ENCODE measurements around the gene GADD45B. TPM values are rescaled to one million over a fixed set of nuclear protein-coding genes. Genes with fewer than 3 reads are reported as not detected.

The GADD45B gene
- total RNA-seq, 2 donors from 2014 or later, result 16.5 to 23.6 TPM

- no peak overlapping the region for H3K27ac ChIP-seq (ENCODE audit: low read depth, low read length)
- 89% methylated on average over 6 to 14 of the region's 14 CpGs for WGBS, 2 experiments (ENCODE audit: insufficient coverage in 1 of 2, insufficient read length in 1 of 2)
- DNase-seq, result no peak
These were observed 51.2 kb downstream of the GADD45B start for GRCh38 chr19:2527171-2527570.

GRCh38 chr19:2527686-2528085 is 51.8 kb downstream of the GADD45B start:
- Histone ChIP-seq H3K4me3 (ENCODE audit: low read length) (no peak overlapping the region), H3K27ac (ENCODE audit: low read depth, low read length) (no peak overlapping the region), H3K36me3 (ENCODE audit: control insufficient read depth, insufficient read depth, low read length) (no peaks in the 10 kb centered on the region), H3K9ac (ENCODE audit: extremely low read depth, low read length, poor library complexity, severe bottlenecking) (no peak overlapping the region), H3K9me3 (ENCODE audit: control insufficient read depth, low read length) (peaks cover 10% of the 10 kb centered on the region), H3K4me1 (ENCODE audit: control insufficient read depth, insufficient read depth, low read length) (no peaks in the 10 kb centered on the region), H3K27me3 (ENCODE audit: control insufficient read depth, insufficient read depth, low read length, poor library complexity, severe bottlenecking) (no peaks in the 10 kb centered on the region)
- Mint-ChIP-seq H3K4me1 (no peaks in the 10 kb centered on the region), H3K9me3 (peaks cover 3% of the 10 kb centered on the region), H3K4me3 (no peak overlapping the region), H3K36me3 (ENCODE audit: low read depth) (no peaks in the 10 kb centered on the region), H3K27ac (no peak overlapping the region), H3K27me3 (ENCODE audit: insufficient read depth) (no peaks in the 10 kb centered on the region)
- 92 to 94% methylated on average over 3 to 4 of the region's 4 CpGs for WGBS, 2 experiments (ENCODE audit: insufficient coverage in 1 of 2, insufficient read length in 1 of 2)
- DNase-seq, result no peak
- TF ChIP-seq CTCF (conservative IDR thresholded peaks at IDR 0.05), result no peak

More at GRCh38 chr19:2527171-2527570, 51.2 kb downstream of the GADD45B start:
- Histone ChIP-seq H3K27me3 (ENCODE audit: control insufficient read depth, insufficient read depth, low read length, poor library complexity, severe bottlenecking) (no peaks in the 10 kb centered on the region), H3K36me3 (ENCODE audit: control insufficient read depth, insufficient read depth, low read length) (no peaks in the 10 kb centered on the region), H3K9me3 (ENCODE audit: control insufficient read depth, low read length) (peaks cover 5% of the 10 kb centered on the region), H3K4me3 (ENCODE audit: low read length) (no peak overlapping the region), H3K4me1 (ENCODE audit: control insufficient read depth, insufficient read depth, low read length) (no peaks in the 10 kb centered on the region), H3K9ac (ENCODE audit: extremely low read depth, low read length, poor library complexity, severe bottlenecking) (no peak overlapping the region)
- H3K4me1 Mint-ChIP-seq, result no peaks in the 10 kb centered on the region
- no peaks in the 10 kb centered on the region for H3K36me3 Mint-ChIP-seq (ENCODE audit: low read depth)
- peaks cover under 1% of the 10 kb centered on the region for H3K9me3 Mint-ChIP-seq
- no peak overlapping the region for H3K27ac Mint-ChIP-seq
- H3K27me3 Mint-ChIP-seq (ENCODE audit: insufficient read depth), result no peaks in the 10 kb centered on the region
- no peak overlapping the region for H3K4me3 Mint-ChIP-seq
- no peak for TF ChIP-seq CTCF (conservative IDR thresholded peaks at IDR 0.05)

Small RNA genes lying within 50 kb of the gene (microRNA-seq; reads per million reads assigned to microRNA genes)
- not detected for gene MIR7108 (ENCODE audit: borderline microRNAs expressed)

Other genes with a start within 250 kb of the GADD45B start
- 100 to 1,000 TPM; 146 to 192 TPM for gene PLEKHJ1, start 239.8 kb upstream of the GADD45B start, total RNA-seq
- 100 to 1,000 TPM; 126 to 132 TPM for gene SF3A2, start 239.3 kb upstream of the GADD45B start, total RNA-seq
- 10 to 100 TPM; 20.5 to 35.1 TPM for gene AMH, start 226.8 kb upstream of the GADD45B start, total RNA-seq
- under 1 TPM; 0.66 to 0.89 TPM for gene JSRP1, start 219.7 kb upstream of the GADD45B start, total RNA-seq
- not detected for gene PEAK3, start 194.0 kb upstream of the GADD45B start, total RNA-seq
- gene LINGO3, start 168.0 kb upstream of the GADD45B start, total RNA-seq, result 1 to 10 TPM in 1 of 2 donors, under 1 TPM in 1; 0.20 to 1.0 TPM
- 100 to 1,000 TPM; 141 to 149 TPM for gene LSM7, start 147.5 kb upstream of the GADD45B start, total RNA-seq
- gene SPPL2B, start 147.4 kb upstream of the GADD45B start, total RNA-seq, result 100 to 1,000 TPM; 115 to 118 TPM
- gene TMPRSS9, start 115.9 kb upstream of the GADD45B start, total RNA-seq, result 1 to 10 TPM in 1 of 2 donors, under 1 TPM in 1; 0.73 to 1.2 TPM
- gene TIMM13, start 48.5 kb upstream of the GADD45B start, total RNA-seq, result 100 to 1,000 TPM; 149 to 175 TPM
- 100 to 1,000 TPM; 146 to 191 TPM for gene LMNB2, start 19.2 kb upstream of the GADD45B start, total RNA-seq
- gene GNG7, start 226.6 kb downstream of the GADD45B start, total RNA-seq, result 10 to 100 TPM; 12.3 to 12.4 TPM
- gene DIRAS1, start 245.2 kb downstream of the GADD45B start, total RNA-seq, result 1 to 10 TPM; 4.7 to 8.4 TPM